ENCODE results near the gene ESRRB.

DNA sequence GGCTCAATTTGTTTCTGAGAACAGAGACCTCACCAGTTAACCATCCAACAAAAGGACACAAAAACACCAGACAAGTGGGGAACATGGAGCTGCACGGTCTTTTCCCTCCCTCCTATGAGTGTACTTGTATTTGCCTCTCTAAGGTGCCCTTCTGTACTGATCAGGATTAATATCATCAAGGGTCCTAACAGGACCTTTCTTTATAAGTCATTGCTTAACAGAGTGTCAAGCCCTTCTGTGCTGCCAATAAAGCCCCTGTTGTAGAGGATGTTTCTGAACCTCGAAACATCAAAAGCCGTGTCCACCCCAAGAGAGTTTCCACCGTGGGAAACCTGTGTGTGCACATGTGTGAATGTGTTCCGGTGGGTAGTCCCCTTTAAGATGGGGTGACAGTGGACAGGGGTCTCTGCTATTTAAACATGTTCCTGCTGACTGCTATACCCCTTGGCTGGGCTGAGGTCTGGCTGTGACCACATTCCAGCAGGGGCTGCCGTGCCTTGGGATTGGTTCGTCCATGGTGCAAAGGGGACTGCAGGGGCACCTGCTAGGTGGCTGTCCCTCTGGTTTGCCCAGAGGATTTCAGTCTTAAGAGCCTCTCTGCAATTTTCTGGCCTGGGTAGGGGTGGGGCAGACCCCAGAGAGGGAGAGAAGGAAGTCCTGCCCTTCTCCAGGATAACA is 6.0 kb downstream of the ESRRB start:
- TF ChIP-seq CTCF (IDR thresholded peaks at IDR 0.05), result no peak
- no peak for TF ChIP-seq POLR2A (IDR thresholded peaks at IDR 0.05)

Measured in gastroesophageal sphincter (tissue), 3 donors.